PC-9 (cell line): ENCODE data around the gene IFNA13.

Experiments used
- EZH2 ChIP-seq: fragments of 200-600 bp; sonication (generic); IDR thresholded peaks from 2 replicates; pipeline ENCODE4 v1.8.0; 2017; ENCODE audit warnings: antibody characterized with exemption, low read depth
- TF ChIP-seq, protein P1 (sequence below): fragments of 200-600 bp; sonication (generic); conservative IDR thresholded peaks from 2 replicates; pipeline ENCODE4 v1.6.1; 2017; ENCODE audit warnings: mixed run types, antibody characterized with exemption, mild to moderate bottlenecking, moderate library complexity

DNA sequence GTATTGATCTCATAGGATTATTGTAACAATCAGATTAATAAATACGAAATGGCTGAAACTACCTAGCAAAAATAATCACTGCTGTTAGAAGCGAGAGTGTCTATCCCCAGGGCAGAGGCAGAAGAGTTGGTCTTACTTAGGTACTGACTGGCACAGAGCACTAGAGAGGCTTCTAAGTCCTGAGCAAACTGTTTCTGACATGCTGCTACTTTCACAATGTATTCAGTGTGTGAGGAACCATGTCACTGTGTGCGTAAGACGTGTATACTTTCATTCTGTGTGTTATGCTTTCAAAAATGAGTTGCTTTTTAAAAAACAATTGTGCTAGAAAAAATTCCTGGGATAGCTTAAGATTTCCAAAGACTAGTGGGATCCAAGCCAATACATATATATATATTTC lies 27.1 kb downstream of the IFNA13 start:
- TF ChIP-seq, protein P1, sequence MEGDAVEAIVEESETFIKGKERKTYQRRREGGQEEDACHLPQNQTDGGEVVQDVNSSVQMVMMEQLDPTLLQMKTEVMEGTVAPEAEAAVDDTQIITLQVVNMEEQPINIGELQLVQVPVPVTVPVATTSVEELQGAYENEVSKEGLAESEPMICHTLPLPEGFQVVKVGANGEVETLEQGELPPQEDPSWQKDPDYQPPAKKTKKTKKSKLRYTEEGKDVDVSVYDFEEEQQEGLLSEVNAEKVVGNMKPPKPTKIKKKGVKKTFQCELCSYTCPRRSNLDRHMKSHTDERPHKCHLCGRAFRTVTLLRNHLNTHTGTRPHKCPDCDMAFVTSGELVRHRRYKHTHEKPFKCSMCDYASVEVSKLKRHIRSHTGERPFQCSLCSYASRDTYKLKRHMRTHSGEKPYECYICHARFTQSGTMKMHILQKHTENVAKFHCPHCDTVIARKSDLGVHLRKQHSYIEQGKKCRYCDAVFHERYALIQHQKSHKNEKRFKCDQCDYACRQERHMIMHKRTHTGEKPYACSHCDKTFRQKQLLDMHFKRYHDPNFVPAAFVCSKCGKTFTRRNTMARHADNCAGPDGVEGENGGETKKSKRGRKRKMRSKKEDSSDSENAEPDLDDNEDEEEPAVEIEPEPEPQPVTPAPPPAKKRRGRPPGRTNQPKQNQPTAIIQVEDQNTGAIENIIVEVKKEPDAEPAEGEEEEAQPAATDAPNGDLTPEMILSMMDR, result no peak
- TF ChIP-seq EZH2, result no peak
